ENCODE data around the gene EMX2.
"Not testable (repeated sequence)": the region's sequence is repeated elsewhere in the genome, so short reads cannot be mapped to it uniquely, and the experiment has no call there.

Gene EMX2

GRCh38 chr10:117578999-117579590 is 36.5 kb downstream of the EMX2 start:
- no peaks in the 10 kb centered on the region for H3K36me3 Mint-ChIP-seq (ENCODE audit: low read depth)
- H3K4me3 Mint-ChIP-seq: no peak overlapping the region
- H3K27me3 Mint-ChIP-seq: peaks cover 25% of the 10 kb centered on the region
- H3K9me3 Mint-ChIP-seq: no peaks in the 10 kb centered on the region
- H3K27ac Mint-ChIP-seq: no peak overlapping the region
- no peaks in the 10 kb centered on the region for H3K4me1 Mint-ChIP-seq (ENCODE audit: low read depth)

DNA sequence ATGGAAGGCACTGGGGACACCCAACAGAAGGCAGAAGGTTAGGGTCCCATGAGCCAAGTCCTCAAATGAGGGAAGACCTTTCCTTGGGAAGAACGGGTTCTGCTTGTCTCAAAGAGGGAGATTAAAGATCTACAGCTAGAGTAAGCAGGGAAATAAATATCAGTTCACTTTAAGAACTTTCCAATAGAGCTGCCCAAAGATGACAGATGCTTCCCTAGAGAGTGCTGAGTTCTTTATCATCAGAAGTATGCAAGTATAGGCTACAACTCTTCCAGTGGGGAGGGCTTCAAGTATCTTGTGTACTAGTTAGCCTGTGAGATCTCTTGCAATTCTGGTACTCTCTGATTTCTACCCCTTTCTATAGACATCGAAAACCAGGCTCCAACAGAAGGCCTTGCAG is 39.4 kb downstream of the EMX2 start:
- Mint-ChIP-seq H3K9me3 (peaks cover 7% of the 10 kb centered on the region), H3K36me3 (ENCODE audit: low read depth) (no peaks in the 10 kb centered on the region), H3K27me3 (peaks cover 14% of the 10 kb centered on the region), H3K4me3 (no peak overlapping the region), H3K4me1 (ENCODE audit: low read depth) (no peaks in the 10 kb centered on the region), H3K27ac (no peak overlapping the region)

GRCh38 chr10:117584831-117585230 is 42.3 kb downstream of the EMX2 start:
- H3K9me3 Mint-ChIP-seq; H3K4me1 Mint-ChIP-seq (ENCODE audit: low read depth); H3K4me3 Mint-ChIP-seq; H3K36me3 Mint-ChIP-seq (ENCODE audit: low read depth); H3K27ac Mint-ChIP-seq: not testable (repeated sequence)
- peaks cover 13% of the 10 kb centered on the region for H3K27me3 Mint-ChIP-seq

DNA sequence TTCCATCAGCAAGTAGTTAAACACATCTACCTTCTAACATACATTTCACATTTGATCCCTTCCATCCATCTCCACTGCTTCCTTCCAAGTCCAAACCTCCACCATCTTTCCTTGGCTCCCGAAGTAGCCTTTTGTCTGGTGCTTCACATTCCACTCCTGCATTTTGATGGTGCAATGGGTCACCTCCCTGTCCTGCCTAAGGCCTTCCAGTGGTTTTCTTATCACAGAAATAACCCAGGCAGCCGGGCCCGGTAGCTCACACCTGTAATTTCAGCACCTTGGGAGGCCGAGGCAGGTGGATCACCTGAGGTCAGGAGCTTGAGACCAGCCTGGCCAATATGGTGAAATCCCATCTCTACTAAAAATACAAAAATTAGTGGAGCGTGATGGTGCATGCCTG is 44.5 kb downstream of the EMX2 start:
- H3K4me1 Mint-ChIP-seq (ENCODE audit: low read depth): no peaks in the 10 kb centered on the region
- peaks cover 18% of the 10 kb centered on the region for H3K27me3 Mint-ChIP-seq

GRCh38 chr10:117590101-117590875 is 47.7 kb downstream of the EMX2 start:
- Mint-ChIP-seq H3K27me3 (peaks cover 18% of the 10 kb centered on the region), H3K4me3 (no peak overlapping the region), H3K27ac (no peak overlapping the region), H3K4me1 (ENCODE audit: low read depth) (no peaks in the 10 kb centered on the region), H3K36me3 (ENCODE audit: low read depth) (no peaks in the 10 kb centered on the region), H3K9me3 (peaks cover 2% of the 10 kb centered on the region)

More for the DNA sequence above, 44.5 kb downstream of the EMX2 start:
- no peak overlapping the region for H3K27ac Mint-ChIP-seq
- H3K4me3 Mint-ChIP-seq: no peak overlapping the region
- peaks cover 7% of the 10 kb centered on the region for H3K9me3 Mint-ChIP-seq
- no peaks in the 10 kb centered on the region for H3K36me3 Mint-ChIP-seq (ENCODE audit: low read depth)

- Mint-ChIP-seq H3K27ac (no peak overlapping the region), H3K9me3 (no peaks in the 10 kb centered on the region), H3K4me1 (ENCODE audit: low read depth) (no peaks in the 10 kb centered on the region), H3K36me3 (ENCODE audit: low read depth) (no peaks in the 10 kb centered on the region), H3K27me3 (peaks cover 18% of the 10 kb centered on the region), H3K4me3 (no peak overlapping the region)
Measured at GRCh38 chr10:117591043-117591442, 48.5 kb downstream of the EMX2 start.

DNA sequence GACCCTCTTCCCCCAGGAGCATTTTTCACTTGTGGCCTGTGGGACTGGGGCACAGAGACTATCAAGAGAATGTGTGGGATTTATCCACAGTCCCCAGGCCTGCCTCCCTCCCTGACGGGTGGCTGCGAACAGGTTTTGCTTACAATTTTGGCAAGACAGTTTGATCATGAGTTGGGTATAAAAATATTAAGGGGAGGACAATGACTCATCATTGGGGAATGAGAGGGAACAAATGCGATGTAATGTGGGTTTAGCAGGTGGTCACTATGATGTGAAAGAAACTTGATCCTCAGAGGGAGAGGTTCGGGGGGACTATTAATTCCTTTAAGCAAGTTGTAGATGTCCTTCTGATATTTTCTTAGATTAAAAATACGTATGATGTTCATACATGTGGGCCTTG is 52.2 kb downstream of the EMX2 start:
- Mint-ChIP-seq H3K36me3 (ENCODE audit: low read depth) (no peaks in the 10 kb centered on the region), H3K27ac (no peak overlapping the region), H3K4me1 (ENCODE audit: low read depth) (no peaks in the 10 kb centered on the region), H3K9me3 (no peaks in the 10 kb centered on the region), H3K4me3 (no peak overlapping the region), H3K27me3 (peaks cover 23% of the 10 kb centered on the region)

DNA sequence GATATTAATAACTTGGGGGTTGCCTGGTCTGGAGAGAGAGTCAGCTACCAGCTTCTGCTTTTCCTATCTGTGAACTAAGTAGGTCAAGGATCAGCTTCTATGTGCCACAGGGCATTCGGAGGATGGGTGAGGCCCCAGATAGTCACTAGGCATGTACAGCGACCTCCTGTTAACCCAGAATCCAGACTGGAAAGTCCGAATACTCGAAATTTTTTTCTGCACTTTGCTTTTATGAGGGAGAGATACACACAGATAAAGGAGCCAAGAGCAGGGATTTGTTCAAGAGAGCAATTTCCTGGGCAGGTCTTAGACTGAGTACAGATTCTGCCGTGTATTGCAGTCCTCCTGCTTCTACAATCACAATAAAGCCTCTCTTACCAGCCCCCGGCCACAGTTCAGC is 54.2 kb downstream of the EMX2 start:
- peaks cover 20% of the 10 kb centered on the region for H3K27me3 Mint-ChIP-seq
- no peak overlapping the region for H3K27ac Mint-ChIP-seq
- H3K9me3 Mint-ChIP-seq: no peaks in the 10 kb centered on the region
- no peaks in the 10 kb centered on the region for H3K36me3 Mint-ChIP-seq (ENCODE audit: low read depth)
- H3K4me1 Mint-ChIP-seq (ENCODE audit: low read depth): no peaks in the 10 kb centered on the region
- H3K4me3 Mint-ChIP-seq: no peak overlapping the region

DNA sequence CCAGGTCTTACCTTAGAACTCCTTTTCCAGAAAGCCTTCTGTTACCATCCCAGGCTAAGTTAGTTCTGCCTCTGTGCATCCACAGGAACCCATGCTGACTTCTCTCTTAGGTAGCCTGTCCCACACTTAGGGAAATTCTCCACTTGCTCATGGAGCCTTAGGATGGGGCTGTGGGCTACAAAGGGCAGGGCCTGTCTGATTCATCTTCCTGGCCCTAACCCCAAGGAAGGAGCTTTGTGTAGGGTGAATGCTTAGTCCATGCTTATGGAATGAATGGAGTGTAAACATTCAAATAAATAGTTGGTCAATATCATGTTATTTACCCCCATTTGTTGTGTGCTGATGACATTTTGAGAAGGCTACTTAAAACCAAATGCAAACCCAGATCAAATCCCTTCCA is 54.7 kb downstream of the EMX2 start:
- H3K27ac Mint-ChIP-seq: no peak overlapping the region
- no peaks in the 10 kb centered on the region for H3K4me1 Mint-ChIP-seq (ENCODE audit: low read depth)
- no peaks in the 10 kb centered on the region for H3K36me3 Mint-ChIP-seq (ENCODE audit: low read depth)
- no peak overlapping the region for H3K4me3 Mint-ChIP-seq
- no peaks in the 10 kb centered on the region for H3K9me3 Mint-ChIP-seq
- peaks cover 23% of the 10 kb centered on the region for H3K27me3 Mint-ChIP-seq
